HG02642 (cell line): ENCODE measurements around the gene LRRC74B.
"Not testable (repeated sequence)": the region's sequence is repeated elsewhere in the genome, so short reads cannot be mapped to it uniquely, and the experiment has no call there.

Source experiments
- ATAC-seq: cut with Tn5 transposase; IDR thresholded peaks from one replicate; pipeline ENCODE4 v1.9.1; 2021; ENCODE audit warnings: mild to moderate bottlenecking; ENCODE audit not compliant: unreplicated experiment, poor library complexity

Gene LRRC74B

GRCh38 chr22:21030621-21031544 is 14.9 kb upstream of the LRRC74B start:
- no peak for ATAC-seq

GRCh38 chr22:21031545-21032036 is 14.2 kb upstream of the LRRC74B start:
- no peak for ATAC-seq

GRCh38 chr22:21032037-21032867 is 13.5 kb upstream of the LRRC74B start, which contains the start of gene SLC7A4:
TSS of gene SLC7A4 (minus strand) at chr22:21032561. CDS start at chr22:21031812, 749 bp downstream.
- no peak for ATAC-seq

DNA sequence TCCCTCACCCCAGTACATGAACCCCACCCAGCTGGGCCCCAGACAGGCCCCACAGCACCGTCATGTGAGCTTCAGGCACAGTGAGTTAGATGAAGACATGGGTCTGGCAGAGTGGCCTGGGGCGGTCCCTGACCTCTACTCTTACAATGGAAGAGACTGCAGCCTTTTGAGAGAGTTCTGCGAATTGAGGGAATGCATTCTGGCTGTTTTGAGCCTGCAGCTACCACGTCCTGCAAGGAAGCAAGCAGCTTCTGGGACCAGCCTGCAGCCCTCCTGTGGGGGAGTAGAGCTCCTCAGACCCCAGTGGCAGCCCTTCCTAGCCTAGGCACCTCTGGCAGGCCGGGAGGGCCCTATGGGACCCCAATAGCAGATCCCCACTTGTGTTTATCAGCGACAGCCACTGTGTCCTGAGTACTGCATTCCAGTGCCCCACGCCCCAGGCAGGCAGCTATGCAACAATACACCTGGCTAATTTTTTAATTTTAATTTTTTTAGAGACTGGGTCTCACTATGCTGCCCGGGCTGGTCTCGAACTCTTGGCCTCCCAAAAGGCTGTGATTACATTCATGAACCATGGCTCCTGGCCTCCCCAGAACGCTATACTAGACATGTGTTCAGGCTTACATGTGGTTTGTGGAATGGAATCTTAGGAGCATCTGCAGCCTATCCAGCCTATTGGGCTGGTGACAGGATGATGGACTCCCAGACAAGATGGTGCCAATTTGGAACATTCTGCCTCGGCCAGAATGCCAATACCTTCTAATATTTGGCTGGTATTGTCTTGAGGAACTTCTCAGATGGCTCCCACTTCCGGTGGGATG is 12.7 kb upstream of the LRRC74B start:
- ATAC-seq: no peak

GRCh38 chr22:21033895-21034294 is 11.9 kb upstream of the LRRC74B start:
- no peak for ATAC-seq

- ATAC-seq: no peak
Observed at GRCh38 chr22:21034989-21035388, 10.8 kb upstream of the LRRC74B start.

DNA sequence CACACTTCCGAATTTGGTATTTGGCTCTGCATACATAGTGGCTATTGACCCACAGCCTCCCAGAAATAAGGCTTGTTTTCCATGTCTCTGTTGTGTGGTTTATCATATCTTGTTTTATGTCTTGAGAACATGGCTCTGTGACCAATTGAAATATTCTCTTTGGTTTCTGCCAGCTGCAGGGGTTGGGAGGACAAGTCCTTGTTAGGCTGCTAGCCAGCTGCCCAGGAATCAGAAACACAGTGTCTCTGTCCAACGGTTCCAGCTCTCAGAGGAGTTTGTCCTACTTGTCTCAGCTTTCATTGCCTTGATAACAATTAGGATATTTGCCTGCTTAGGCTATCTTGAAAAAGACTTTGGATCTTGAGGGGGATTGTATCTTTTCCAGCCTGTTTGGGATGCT is 7.3 kb upstream of the LRRC74B start:
- no peak for ATAC-seq

- not testable (repeated sequence) for ATAC-seq
Observed at GRCh38 chr22:21039158-21039557, 6.6 kb upstream of the LRRC74B start.

DNA sequence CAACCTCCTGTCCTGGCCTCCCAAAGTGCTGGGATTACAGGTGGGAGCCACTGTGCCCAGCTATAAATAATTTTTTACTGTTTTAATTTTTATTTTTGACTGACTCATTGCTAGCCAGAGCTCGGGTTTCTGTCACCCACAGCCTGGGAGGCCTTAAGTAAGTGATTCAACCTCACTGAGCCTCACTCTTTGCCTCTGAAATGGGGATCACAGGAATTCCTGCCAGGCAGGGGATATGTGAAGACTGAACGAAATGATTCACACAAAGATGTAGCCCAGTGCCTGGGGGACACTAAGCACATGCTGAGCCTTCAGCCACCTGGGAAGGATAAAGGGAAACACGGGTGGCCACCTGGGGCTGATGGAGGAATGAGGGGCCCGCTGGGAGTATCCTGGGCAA is 3.8 kb upstream of the LRRC74B start:
- no peak for ATAC-seq

GRCh38 chr22:21042978-21043859 is 2.5 kb upstream of the LRRC74B start:
- no peak for ATAC-seq

GRCh38 chr22:21043860-21044535 is 1.7 kb upstream of the LRRC74B start:
- no peak for ATAC-seq

GRCh38 chr22:21044931-21045584 is 688 bp upstream of the LRRC74B start:
- ATAC-seq: no peak

DNA sequence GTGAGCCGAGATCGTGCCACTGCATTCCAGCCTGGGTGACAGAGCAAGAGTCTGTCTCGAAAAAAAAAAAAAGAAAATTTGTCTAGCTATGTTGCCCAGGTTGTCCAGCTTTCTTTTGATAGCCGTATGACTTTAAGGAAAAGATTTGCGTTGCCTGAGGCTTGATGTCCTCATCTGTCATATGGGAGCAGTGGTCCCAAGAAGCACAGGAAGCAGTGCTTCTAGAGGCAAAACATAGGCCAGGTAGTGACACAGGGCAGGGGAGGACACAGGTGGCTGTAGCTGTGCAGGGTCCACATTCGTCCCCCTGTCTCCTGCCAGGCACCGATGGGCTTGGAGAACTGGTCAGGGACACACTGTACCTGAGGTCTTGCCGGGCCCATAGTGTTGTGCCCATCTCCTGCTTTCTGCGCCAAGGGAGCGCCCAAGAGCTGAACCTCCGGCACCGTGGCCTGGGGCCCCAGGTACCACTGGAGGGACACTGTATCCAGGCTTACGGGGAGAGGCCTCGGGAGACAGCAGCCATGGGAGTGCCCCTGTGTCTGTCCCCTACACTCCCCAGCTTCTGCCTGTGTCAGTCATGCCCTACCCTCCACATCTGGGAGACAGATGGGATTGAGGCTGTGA is 1.4 kb downstream of the LRRC74B start:
- no peak for ATAC-seq

- no peak for ATAC-seq
Observed at GRCh38 chr22:21047730-21048129, 2.0 kb downstream of the LRRC74B start.

GRCh38 chr22:21048448-21048847 is 2.7 kb downstream of the LRRC74B start:
- ATAC-seq: not testable (repeated sequence)

- ATAC-seq: not testable (repeated sequence)
Observed at GRCh38 chr22:21048965-21049364, 3.2 kb downstream of the LRRC74B start.

- ATAC-seq: no peak
Observed at GRCh38 chr22:21051145-21051830, 5.5 kb downstream of the LRRC74B start.
